ENCODE data around the gene ARHGAP5.

The ARHGAP5 gene

GRCh38 chr14:32208490-32208889, 131.4 kb downstream of the ARHGAP5 start:
- H3K4me3 ChIP-seq (ENCODE audit: low read depth, low read length): no peak overlapping the region
- TF ChIP-seq CTCF (IDR thresholded peaks at IDR 0.05; ENCODE audit: low read depth, low read length, missing control alignments): no peak
- DNase-seq (ENCODE audit: low read depth): no peak
- in situ Hi-C loops (cut with HindIII; ENCODE audit: low sequenced_read_pairs): no loop called here

Data from astrocyte of the cerebellum (primary cell).